AG10803 (cell line): ENCODE data around the gene CCDC182.

Source experiments
- DNase-seq: peaks from one replicate; pipeline ENCODE4 v3.0.0; 2010; ENCODE audit warnings: low read depth
- H3K4me3 ChIP-seq: 2 replicates; pipeline ENCODE4 v1.5.1; 2011; ENCODE audit warnings: mild to moderate bottlenecking, low read length, control low read depth
- CTCF ChIP-seq: conservative IDR thresholded peaks from 2 replicates; pipeline ENCODE4 v1.5.1; 2011; ENCODE audit warnings: mild to moderate bottlenecking, low read length, control low read depth, inconsistent platforms

CCDC182 gene

DNA sequence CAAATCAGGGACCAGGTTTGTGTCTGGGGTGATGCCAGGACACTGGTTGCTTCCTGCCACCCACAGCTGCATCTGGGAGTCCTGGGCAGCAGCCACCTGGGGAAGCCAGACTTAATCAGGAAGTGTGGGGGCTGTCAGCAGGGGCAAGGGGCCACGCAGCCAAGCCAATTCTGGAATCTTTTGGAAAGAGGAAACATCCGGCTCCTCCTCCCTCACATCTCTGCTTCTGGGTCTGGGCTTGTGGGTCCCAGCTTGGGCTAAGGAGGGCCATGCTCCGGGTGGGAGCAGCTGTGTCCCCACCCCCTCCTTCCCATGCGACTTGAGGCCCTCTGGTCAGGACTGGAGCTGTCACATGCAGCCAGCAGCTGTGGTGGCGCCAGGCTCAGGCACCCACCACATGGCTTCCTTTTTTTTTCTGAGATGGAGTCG lies 37.0 kb upstream of the CCDC182 start:
- no peak for TF ChIP-seq CTCF
- no peak for DNase-seq
- H3K4me3 ChIP-seq = no peak overlapping the region

- TF ChIP-seq CTCF = no peak
- no peak overlapping the region for H3K4me3 ChIP-seq
- no peak for DNase-seq
These were observed 36.4 kb upstream of the CCDC182 start for GRCh38 chr17:57781386-57782061.

- TF ChIP-seq CTCF = no peak
- no peak for DNase-seq
These were observed 34.6 kb upstream of the CCDC182 start for GRCh38 chr17:57779706-57780105.

GRCh38 chr17:57778306-57778705 lies 33.2 kb upstream of the CCDC182 start:
- no peak for DNase-seq

More at GRCh38 chr17:57779706-57780105, 34.6 kb upstream of the CCDC182 start:
- H3K4me3 ChIP-seq = no peak overlapping the region

DNA sequence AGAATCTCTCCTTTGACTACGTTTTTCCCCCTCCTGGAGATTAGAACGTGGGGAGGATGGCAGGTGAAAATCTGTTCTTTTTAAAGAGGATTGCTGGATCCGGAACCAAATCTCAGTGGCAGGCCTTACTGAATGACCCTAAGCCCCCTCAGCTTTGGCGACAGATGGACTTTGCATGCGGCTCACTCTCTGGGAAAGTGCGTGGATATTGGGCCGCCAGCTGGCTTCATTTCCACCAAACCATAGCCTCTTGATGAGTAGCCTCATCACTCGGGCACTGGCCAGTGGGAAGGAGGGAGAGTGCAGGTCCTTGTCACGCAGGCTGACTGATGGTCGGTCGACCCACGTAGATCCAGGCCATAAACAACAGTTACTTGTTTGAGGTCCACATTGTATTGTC lies 31.3 kb upstream of the CCDC182 start:
- DNase-seq = no peak
- no peak overlapping the region for H3K4me3 ChIP-seq
- no peak for TF ChIP-seq CTCF

More at GRCh38 chr17:57778306-57778705, 33.2 kb upstream of the CCDC182 start:
- TF ChIP-seq CTCF = no peak
- H3K4me3 ChIP-seq = no peak overlapping the region

GRCh38 chr17:57774872-57775271 lies 29.8 kb upstream of the CCDC182 start:
- DNase-seq = no peak
- no peak for TF ChIP-seq CTCF
- H3K4me3 ChIP-seq = no peak overlapping the region

DNA sequence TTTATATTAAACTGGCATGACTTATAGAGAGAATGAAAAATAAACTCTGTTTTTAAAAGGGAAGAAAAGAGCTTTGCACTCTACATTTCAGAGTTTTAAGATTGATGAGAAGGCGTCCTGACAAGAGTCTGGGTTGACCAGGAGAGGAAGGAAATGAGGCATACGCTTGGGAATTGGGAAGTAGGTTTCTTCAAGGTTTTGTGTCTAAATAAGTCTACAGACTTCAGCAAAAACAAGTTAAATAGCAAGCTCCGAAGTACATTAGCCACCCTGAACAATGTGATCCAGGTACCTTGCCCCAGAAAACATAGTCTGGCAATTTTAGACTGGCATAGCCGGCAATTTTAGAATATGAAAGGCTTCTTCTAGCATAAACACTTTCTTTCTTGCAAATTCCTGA lies 28.5 kb upstream of the CCDC182 start:
- no peak for DNase-seq
- TF ChIP-seq CTCF = no peak
- no peak overlapping the region for H3K4me3 ChIP-seq
